ENCODE measurements around the gene CASQ2. TPM values are rescaled to one million over a fixed set of nuclear protein-coding genes. Genes with fewer than 3 reads are reported as not detected.

CASQ2 gene
- total and polyA plus RNA-seq, 2 of the 4 experiments (the other 2 are of a cell fraction) = not detected

GRCh38 chr1:115753361-115753760 lies 15.2 kb downstream of the CASQ2 start:
- Histone ChIP-seq H3K14ac (replicated peaks; ENCODE audit: low read depth, low read length) (no peak overlapping the region), H2AK5ac (ENCODE audit: low read depth, low read length) (no peak overlapping the region), H3K9me1 (ENCODE audit: insufficient read depth, low read length) (no peaks in the 10 kb centered on the region), H3K4ac (ENCODE audit: low read depth, low read length) (no peak overlapping the region), H3K9ac (ENCODE audit: low read depth, low read length) (no peak overlapping the region), H4K20me1 (ENCODE audit: insufficient read depth, low read length) (no peaks in the 10 kb centered on the region), H4K91ac (ENCODE audit: insufficient read depth, low read depth, low read length) (no peak overlapping the region), H4K5ac (ENCODE audit: low read depth, low read length) (no peak overlapping the region), H3K36me3 (ENCODE audit: control insufficient read depth, insufficient read depth, low read length) (no peaks in the 10 kb centered on the region), H3K56ac (ENCODE audit: extremely low read depth, insufficient read depth, low read length) (no peak overlapping the region), H2AFZ (replicated peaks; ENCODE audit: low read length, poor library complexity) (no peak overlapping the region), H2AK9ac (replicated peaks; ENCODE audit: low read depth, low read length, poor library complexity) (no peak overlapping the region), H3K9me3 (ENCODE audit: control insufficient read depth, insufficient read depth, low read length) (no peaks in the 10 kb centered on the region), H3K27me3 (ENCODE audit: control insufficient read depth, insufficient read depth, low read length) (peaks cover 20% of the 10 kb centered on the region), H3K4me3 (ENCODE audit: insufficient read depth, low read depth, low read length) (no peak overlapping the region), H2BK5ac (ENCODE audit: low read depth, low read length, poor library complexity, severe bottlenecking) (no peak overlapping the region), H2BK15ac (ENCODE audit: low read depth, low read length) (no peak overlapping the region), H4K8ac (ENCODE audit: low read depth in 2 of 2, low read length in 2 of 2) (no peak overlapping the region), H3K4me1 (ENCODE audit: control insufficient read depth, insufficient read depth, low read length) (no peaks in the 10 kb centered on the region), H3K23ac (ENCODE audit: low read depth, low read length) (no peak overlapping the region), H2BK120ac (ENCODE audit: low read depth, low read length) (no peak overlapping the region), H3K4me2 (ENCODE audit: low read depth, low read length) (no peak overlapping the region), H3K18ac (ENCODE audit: low read depth, low read length) (no peak overlapping the region), H2BK20ac (ENCODE audit: low read depth, low read length) (no peak overlapping the region), H3K79me1 (ENCODE audit: low read depth in 1 of 2, low read length in 2 of 2) (no peaks in the 10 kb centered on the region), H3K27ac (ENCODE audit: insufficient read depth, low read length) (no peak overlapping the region)
- BruUV-seq (replicated peaks) = no TSS peak
- in situ Hi-C loops (cut with MboI; ENCODE audit: low sequenced_read_pairs) = no loop called here
- POLR2A ChIA-PET (ENCODE audit: unreplicated experiment) = no interaction called here
- no peak for DNase-seq
- CTCF ChIA-PET = no interaction called here
- TF ChIP-seq ELK1 (IDR thresholded peaks at IDR 0.05; ENCODE audit: borderline replicate concordance, low read depth, low read length) (no peak), SMC3 (IDR thresholded peaks at IDR 0.05; ENCODE audit: low read depth, low read length) (no peak), MAFK (IDR thresholded peaks at IDR 0.05; ENCODE audit: low read depth, low read length) (no peak), USF2 (IDR thresholded peaks at IDR 0.05; ENCODE audit: low read depth, low read length) (no peak), CEBPB (IDR thresholded peaks at IDR 0.05; ENCODE audit: low read depth, low read length) (no peak), MAZ (IDR thresholded peaks at IDR 0.05; ENCODE audit: borderline replicate concordance, low read depth, low read length) (no peak)
- dilution Hi-C loops (cut with HindIII; ENCODE audit: low sequenced_read_pairs, unreplicated experiment) = no loop called here
- WGBS, 2 experiments (ENCODE audit: extremely low coverage in 2 of 2, insufficient read length in 1 of 2) = no CpG with 5 or more reads among the region's 7 CpGs
- intact Hi-C loops (cut with micrococcal nuclease) = no loop called here
- ATAC-seq (ENCODE audit: low read depth) = no peak

Measured in IMR-90 (cell line).